Activated CD4-positive, alpha-beta T cell treated with anti-CD3 and anti-CD28 coated beads, Interleukin-2, amount 50 U/mL, for 16 hours (primary cell): ENCODE measurements around the gene DOHH.

Source experiments
- DNase-seq: peaks from one replicate; pipeline ENCODE4 v3.0.0-alpha.2; 2020

Gene DOHH

DNA sequence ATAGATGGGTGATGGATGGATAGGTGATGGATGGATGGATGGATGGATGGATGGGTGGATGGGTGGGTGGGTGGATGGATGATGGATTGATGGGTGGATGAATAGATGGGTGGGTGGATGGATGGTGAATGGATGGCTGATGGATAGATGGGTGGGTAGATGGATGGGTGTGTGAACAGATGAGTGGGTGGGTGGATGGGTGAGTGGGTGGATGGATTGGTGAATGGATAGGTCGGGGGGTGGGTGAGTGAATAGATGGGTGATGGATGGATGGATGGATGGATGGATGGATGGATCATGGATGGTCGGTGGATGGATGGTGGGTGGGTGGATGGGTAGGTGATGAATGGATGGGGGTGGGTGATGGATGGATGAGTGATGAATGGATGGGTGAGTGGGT lies 23.6 kb downstream of the DOHH start:
- DNase-seq: no peak

DNA sequence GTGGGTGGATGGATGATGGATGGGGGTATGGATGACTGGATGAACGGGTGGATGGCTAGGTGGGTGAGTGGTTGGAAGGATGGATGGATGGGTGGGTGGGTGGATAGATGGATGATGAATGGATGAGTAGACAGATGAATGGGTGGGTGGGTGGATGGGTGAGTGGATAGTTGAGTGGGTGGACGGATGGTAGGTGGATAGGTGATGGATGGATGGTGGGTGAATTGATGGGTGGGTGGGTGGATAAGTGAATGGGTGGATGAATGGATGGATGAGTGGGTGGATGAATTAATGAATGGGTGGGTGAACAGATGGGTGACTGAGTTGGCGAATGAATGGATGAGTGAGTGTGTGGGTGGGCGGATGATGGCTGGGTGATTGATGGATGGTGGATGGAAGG lies 25.0 kb downstream of the DOHH start:
- no peak for DNase-seq

DNA sequence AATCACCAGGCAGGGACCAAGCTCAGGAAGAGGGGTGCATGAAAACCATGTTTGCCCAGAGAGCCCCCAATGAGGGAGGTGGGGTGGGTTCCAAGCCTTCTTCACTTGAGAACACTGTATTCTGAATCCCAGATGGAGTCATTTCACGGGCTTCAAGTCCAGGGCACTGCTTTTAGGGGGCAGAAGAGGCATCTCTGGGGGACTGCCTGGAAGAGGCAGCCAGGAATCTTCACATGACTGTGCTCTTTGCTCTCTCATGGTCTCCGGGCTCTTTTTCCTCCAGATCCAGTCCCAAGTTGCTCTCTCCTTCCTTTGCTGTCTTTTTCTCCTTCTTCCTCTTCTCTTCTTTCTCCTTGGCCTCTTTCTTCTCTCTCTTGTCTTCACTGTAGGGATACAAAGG lies 25.9 kb downstream of the DOHH start:
- DNase-seq: no peak

DNA sequence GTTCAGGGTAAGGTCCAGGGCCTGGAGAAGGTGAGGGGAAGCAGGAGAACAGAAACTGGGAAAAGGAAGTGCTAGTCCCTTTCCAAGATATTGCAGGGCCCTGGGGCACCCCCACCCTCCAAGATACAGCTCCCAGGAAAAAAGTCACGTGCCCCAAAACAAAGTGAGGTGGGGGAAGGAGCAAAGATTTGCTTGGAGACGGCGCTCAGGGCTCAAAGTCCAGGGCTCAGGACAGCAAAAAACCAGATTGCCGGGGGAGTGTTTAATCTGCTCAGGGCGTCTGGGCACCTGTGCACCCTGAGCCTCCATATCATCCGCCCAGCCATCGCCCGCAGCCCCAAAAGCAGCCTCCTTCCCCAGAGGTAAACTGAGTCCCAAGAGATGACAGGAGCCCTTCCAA lies 26.5 kb downstream of the DOHH start:
- DNase-seq: no peak

DNA sequence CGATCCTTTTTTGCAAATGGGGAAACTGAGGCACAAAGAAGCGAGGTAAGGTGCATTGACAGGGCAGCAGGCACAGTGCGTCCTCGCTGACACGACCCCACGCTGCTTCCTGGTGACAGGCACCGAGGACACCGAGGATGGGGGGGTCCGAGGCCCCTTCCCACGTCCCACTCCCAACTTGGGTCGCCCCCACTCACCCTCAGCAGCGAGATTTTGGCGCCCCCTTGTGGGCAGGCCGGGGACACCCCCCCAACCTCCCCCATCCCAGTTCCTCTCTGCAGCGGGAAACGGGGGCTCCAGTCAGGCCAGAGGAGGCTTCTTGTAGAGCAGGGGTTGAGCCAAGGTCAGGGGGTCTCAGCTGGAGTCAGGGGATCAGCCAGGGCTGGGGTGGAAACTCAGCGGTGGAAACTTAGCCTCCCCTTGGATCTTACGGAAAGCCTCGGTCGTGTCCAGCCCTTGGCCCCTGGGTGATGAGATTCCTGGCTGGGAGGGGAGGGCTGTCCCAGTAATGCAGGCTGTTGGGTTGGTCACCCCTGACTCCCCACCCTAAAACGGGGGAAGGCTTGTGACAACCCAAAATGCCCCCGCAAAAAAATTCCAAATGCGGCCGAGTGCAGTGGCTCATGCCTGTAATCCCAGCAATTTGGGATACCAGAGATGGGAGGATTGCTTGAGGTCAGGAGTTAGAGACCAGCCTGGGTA lies 28.4 kb downstream of the DOHH start:
- DNase-seq: peak; percentile 27

DNA sequence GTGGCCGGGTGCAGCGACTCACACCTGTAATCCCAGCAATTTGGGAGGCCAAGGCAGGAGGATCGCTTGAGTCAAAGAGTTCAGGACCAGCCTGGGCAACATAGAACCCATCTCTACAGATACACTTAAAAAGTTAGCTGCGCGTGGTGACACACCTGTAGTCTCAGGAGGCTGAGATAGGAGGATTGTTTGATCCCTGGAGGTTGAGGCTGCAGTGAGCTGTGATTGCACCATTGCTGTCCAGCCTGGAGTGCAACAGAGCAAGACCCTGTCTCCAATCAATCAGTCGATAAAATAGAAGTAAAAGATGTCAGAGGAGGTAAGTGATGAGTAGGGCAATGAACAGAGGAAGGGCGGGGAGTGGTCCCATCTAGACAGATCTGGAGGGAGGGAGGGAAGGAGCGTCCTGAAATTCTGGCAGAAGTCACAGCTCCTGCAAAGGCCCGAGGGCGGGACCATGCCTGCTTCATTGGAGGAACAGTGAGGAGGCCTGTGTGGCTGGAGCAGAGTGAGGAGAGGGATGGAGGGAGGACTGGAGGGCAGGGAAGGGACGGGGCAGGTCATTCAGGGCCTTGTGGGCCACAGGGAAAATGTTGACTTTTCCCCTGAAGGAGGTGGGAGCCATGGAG lies 29.9 kb downstream of the DOHH start:
- no peak for DNase-seq

DNA sequence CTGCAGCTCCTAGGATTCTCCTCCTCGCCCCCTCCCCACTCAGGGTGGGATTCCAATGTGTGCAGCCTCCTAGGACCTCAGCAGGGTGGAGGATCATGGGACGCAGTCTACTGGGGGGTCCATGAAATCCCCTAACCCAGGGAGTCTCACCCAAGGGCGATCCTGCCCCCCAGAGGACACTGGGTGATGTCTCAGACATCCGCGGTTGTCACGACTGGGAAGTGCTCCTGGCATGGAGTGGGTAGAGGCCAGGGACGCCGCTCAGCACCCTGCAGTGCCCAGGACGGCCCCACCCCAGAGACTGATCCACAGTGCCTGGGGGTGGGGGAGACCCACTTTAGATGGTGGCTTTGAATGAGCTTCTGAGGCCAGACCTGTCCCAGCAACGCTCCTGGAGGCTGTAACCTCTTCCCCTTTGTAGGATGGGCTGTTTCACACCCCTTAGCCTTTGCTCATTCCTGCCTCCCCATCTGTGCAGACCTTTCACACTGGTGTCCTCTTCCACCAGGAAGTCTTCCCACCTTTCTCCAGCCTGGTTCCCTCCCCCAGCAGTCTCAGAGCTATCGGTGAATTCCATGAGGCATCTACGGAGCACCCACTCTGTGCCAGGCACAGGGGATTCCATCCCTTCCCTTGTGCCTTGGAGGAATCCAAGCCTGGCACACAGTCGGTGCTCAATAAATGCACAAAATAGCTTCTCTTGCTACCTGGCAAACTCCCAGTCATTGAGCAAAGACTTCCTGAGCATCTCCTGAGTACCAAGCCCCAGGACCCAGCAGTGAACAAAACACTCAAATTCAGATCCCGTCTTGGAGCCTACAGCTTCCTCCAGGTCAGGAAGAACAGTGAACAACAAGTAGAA lies 30.6 kb downstream of the DOHH start:
- DNase-seq: no peak

DNA sequence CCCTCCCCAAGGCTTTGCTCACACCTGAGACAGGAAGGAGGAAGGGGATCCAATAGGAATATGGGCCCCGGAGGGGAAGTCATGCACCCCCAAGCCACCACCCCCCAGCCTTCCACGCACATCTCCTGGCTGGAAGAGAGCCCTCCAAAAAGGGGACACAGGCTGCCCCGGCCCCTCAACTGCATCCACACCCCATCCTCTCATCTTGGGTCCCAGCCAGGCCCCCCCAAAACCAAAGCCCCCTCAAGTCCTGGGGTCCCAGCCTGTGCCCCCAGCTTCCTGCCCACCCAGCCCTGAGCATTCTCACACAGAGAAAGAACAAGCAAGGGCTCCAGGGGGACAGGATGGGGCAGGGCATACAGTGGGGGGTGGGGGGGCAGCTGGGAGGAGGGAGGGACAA lies 32.3 kb downstream of the DOHH start:
- no peak for DNase-seq

DNA sequence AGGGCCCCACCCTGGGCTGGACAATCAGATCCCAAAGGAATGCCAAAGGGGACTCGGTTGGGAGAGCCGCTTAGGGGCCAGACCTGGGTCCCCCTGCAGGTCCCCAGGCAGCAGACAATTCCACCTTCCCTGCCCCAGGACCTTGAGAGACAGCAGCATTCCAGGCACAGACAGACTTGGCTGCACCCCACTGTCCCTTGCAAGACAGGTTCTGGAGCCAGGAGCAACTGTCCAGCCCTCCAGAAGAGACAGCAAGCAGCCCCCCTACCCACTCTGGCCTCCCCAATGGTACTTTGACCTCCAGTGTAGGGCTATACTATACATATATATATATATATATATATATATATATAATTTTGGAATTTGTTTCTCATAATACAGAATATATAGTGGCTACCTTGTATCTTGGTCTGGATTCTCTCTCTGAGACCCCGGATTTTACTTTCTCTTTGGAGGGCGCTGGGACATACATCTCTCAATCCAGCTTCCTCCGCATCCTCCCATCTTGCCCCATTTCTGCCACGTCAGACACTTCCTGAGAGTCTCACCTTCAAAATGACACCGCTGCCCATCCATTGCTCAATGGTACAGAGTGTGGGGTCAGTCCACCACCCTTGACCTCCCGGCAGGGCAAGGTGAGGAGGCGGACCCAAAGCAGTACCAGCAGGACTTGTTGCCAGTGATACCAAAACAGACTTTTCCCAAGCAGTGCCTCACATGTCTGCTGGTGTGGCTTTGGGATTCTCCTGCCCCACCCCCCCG lies 32.9 kb downstream of the DOHH start:
- no peak for DNase-seq

DNA sequence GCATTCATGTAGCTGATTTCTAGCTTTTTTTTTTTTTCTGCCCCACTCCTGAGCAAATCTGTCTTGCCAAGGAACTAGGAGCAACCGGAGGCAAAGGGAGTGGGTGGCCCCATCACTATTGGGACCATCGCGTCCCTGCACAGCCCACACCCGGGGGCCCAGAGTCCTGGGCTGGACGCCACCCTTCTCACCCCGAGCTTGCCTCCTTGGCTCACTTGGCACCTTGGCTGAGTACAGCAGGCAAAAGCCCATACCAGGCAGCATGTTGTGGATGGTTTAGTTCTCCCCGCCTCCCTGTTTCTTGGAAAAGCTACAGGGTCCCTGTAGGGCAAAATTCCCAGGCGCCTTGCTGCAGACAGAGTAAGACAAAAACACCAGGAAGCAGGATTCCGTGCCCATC lies 33.8 kb downstream of the DOHH start:
- no peak for DNase-seq

DNA sequence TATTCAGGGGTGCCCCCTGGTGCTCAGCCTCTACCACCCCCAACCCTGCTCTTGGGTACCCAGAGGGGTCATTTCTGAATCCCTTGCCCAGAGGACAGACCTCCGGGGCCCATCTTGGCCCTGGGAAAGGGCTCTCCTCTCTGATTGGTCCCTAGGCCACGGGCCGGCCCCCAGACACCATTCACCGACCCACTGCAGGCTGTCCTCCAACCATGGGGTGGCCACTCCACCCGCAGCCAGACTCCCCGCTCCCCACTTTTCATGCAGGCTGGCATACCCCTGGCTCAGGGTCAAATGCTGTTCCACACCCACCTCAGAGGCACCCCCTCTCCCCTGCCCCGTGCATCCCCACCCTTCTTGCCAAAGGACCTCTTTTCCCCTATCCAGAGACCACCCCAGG lies 34.9 kb downstream of the DOHH start:
- DNase-seq: no peak

DNA sequence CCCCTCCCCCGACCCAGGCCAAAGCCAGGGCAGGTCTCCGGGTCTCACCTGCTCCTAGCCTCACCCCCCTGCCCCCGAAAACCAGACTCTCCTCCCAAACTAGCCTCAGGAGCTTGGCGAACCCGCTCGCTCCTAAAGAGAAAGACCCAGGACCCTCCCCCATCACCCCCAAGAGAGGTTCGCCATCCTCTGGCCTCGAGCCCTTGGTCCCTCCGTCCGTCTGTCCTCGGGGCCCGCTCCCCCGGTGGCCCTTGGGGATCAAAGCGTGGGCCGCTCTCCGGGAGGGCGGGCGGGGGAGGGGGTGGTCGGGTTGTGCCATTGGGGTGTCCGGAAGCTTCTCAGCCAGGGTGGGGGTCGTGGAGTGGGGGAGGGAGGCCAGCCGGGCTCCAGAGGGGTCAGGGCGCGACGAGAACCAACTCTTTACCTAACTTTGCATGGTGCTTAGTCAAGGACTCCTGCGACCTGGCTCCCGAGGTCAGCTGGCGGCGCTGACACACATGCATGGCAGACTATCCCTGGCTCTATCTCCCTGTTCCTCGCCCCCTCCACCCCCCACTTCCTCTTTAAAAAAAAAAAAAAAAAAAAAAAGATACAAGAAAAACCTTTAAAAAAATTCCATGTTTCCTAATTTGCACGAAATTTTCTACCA lies 35.8 kb downstream of the DOHH start:
- DNase-seq: no peak

DNA sequence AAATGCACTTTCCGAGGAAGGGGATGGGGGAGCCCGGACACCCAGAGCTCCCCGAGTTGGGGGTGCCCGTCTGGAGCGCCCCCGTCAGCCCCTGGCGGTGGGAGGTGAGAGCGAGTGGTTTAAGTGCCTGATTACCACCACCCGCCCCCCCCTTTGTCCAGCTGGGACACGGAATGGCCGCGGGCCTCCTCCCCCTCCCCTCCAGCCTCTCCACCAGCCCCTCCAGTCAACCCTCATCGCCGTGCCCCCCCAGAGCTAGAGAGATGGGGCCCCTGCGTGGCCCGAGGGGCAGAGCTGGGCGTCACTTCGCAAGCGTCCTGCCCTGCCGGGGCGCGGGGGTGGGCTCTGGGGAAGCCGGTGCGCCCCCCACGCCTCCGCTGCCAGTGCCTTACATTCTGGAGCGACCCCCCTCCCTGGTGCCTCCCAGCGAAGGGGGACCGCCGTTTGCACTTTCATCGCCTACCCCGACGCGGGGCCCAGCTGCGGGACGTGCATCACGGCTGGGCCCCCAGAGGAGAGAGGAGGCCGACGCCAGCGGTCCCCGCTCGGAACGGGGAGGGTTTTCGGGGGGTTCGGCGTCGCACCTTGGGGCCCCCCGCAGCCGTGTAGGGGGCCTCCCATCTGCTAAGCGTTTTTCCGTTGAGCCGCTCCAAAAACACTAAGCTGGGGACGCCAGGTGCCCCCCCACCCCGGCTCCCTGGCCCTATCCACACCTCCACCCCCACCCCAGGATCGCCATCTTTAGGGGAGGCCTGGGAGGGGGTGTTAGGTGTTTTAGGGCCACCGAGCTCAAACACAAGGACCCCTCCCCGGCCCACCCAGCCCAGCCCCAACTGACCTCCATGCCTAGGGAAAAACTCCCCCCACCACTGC lies 36.5 kb downstream of the DOHH start:
- no peak for DNase-seq

DNA sequence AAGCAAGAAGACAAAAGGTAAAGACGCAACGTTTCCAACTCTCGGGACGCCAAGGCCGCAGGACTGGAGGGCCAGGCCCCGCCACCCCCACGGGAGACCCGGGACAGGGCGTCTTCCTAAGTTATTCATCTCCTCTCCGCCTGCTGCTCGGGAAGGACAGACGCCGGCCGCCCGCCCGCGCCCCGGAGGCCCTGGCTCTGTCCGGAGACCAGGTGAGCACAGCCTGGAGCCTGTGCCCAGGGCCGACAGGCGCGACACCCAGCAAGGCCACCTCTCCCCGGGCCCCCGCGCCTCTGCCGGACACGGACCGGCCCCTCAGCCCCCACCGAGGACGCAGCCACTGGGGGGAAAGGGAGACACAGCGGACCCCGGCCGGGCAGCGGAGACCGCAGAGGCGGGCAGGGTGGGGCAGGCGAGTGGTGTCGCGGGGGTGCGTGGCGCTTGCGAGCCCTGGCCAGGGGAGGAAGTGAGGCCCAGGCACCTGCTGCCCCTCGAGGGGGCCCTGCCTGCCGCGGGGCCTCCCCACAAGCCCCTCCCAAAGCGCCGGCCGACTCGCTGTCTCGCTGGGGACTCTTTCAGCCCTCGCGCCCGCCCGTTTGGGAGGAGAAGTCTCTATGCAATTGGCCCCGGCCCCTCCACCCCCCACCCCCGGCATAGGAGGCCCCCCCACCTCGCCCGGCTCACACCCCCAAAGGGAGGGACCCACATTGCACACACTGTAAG lies 37.3 kb downstream of the DOHH start:
- no peak for DNase-seq

DNA sequence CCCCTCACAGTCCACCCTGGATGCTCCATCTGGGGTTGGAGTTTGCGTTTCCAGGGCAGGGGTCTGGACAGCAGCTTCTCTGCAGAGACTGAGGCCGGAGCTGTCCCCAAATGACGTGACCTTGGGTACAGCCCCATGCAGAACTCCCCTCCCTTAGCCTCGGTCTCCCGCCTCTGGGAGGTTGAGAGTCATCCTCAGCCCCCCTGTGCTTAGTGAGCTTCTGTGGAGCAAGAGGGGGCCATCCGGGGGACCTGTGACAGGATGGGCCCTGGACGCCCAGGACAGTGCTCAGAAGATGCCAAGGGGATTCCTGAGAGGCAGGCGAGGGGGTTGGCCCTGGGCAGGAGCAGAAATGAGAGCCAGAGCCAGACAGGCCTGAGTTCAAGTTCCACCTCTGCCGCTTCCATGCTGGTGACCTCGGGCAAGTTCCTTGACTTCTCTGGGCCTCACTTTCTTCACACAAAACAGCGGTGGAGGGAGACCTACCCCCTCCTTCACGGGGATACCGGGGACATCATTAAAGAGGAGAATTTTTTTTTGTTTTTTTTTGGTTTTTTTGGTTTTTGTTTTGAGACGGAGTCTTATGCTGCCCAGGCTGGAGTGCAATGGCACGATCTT lies 40.4 kb downstream of the DOHH start:
- no peak for DNase-seq

DNA sequence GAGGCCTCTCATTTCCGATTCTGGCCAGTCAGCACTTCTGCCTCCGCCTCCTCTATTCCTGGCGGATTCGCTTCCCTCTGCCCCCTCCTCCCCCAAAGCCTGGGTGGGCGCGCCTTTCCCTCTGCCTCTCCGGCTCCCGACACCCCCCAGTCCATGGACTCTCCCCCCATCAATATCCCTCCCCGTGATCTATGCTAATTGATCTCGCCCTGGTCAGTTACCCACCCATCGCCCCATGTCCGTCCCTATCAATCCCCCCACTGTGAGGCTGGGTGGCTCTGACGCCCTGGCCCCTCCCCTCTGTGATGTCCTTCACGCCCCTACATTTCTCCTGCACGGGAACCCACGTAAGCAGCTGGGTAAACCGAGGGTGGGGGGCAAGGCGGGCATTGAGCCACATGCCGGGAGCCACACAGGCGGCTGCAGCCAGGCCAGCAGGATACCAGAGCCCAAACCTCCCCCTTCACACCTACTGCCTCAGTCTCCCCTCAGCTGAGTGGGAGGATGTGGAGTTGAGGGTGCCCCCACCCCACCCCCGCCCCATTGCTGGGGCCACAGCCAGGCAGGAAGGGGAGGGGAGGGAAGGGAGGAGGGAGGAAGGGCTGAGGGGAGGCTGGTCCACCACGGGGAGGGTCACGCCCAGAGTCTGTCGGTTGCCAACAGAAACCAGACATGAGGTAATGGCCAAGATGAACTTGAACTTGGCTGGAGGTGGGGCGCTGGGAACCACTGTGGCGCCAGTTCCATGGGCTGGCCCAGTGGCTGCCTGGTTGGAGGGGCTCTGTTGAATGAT lies 41.2 kb downstream of the DOHH start:
- DNase-seq: peak; percentile 11

DNA sequence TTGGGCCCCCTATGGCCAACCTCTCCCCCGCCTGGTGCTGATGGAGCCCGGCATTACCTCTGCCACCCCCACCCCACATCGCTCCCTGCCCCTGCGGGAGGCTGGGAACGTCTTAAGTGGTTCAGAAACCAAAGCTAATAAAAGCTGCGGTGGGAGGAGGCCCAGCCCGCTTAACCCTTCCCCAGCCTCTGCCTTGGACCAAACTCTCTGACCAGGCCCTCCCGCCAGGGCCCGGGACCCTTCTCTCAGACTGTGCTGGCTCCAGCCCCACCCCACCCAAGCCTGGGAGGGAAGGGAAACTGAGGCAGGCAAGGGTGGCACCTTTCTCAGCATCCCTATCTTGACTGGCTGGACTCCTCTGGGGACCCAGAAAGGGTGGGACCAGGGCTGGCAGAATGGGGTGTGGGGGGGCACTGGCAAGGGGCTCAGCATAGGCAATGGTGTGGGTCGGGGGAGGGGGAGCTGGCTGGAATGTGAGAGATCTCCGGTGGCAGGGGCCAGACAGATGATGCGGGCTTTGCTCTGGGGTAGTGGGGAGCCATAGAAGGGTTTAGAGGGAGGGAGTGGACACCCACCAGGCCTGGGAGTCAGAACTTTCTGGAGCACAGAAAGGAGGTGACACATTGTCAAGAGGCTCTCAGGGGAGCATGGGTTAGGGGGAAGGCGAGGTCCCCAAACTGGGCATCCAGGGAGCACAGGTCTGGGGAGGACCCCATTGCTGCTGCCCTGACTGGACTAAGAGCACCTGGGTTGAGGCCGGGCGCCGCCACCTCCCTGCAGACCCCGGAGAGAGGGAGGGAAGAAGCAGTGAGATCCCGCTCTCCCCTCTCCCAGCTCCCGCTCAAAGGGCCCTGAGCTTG lies 42.0 kb downstream of the DOHH start:
- DNase-seq: no peak

DNA sequence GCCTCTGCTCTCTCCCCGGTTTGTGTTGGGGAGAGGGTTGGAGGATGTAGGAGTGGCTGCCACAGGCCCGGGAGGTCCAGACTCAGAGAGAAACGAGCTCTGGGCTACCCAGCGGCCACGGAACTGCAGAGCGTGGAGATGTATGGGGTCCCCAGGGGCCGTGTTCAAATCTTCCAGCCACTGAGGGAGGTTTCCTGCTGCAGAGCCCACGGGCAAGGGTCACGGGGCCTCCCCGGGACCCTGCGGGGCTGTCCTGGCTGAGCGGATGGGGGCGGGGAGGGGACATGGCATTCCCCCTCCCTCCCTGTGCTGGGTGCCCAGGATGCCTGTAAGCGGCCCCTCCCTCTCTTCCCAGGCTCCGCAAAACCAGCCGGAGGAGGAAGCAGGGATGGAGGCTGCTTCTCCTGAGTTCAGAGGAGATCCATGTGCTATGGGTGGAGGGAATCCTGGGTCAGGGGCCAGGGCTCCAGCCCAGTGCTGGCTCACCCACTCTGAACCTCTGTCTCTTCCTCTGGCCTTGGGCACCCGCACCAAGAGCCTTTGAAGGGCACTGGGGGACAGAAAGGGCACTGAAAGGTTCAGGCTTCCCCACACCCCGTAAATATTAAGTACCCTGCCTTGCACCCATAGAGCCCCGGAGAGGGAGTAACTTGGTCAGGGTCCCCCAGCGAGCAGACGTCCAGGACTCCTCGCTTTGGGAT lies 42.8 kb downstream of the DOHH start:
- DNase-seq: no peak
